Measurements from ENCODE around the gene STXBP5. TPM values are rescaled to one million over a fixed set of nuclear protein-coding genes. Genes with fewer than 3 reads are reported as not detected.
A peak's percentile ranks its signal among the peaks of the same experiment; 100 is the strongest.

Gene STXBP5
- total and polyA plus RNA-seq, 2 of the 4 experiments (the other 2 are of a cell fraction), result 13.2 to 46.4 TPM

DNA sequence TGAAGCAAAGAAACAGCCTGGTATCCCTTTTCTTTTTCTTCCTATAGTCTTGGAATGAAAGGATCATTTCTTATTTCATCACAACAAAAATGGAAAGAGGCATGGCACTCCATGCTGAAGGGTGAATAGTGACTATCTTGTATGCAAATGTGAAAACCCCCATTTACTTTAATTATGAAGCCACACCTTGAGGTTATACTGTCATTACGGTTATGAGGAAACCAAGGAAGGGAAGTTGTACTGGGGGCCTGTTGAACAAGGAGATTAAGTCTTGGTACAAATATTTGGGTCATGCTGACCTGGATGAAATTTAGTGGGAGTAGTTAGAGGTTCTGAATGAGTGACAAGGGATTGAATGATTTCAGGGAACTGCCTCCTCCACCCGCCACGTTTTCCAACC is 8.7 kb upstream of the STXBP5 start:
- no peaks in the 10 kb centered on the region for H3K36me3 ChIP-seq (ENCODE audit: control insufficient read depth, insufficient read depth, low read length)
- H2BK5ac ChIP-seq (ENCODE audit: low read depth, low read length, poor library complexity, severe bottlenecking), result no peak overlapping the region
- 0 out of 2 replicates have a peak overlapping the region, but pooled peaks have one; percentile 14 for H3K23ac ChIP-seq (ENCODE audit: low read depth, low read length)
- no peaks in the 10 kb centered on the region for H4K20me1 ChIP-seq (ENCODE audit: insufficient read depth, low read length)
- H3K14ac ChIP-seq (replicated peaks; ENCODE audit: low read depth, low read length), result no peak overlapping the region
- H2BK20ac ChIP-seq (ENCODE audit: low read depth, low read length), result peak overlapping the region; percentile 39; the same call in 1 of the 2 replicates
- peak overlapping the region; percentile 20; the same call in 1 of the 2 replicates for H2BK120ac ChIP-seq (ENCODE audit: low read depth, low read length)
- H2AFZ ChIP-seq (replicated peaks; ENCODE audit: low read length, poor library complexity), result no peak overlapping the region
- H2AK9ac ChIP-seq (replicated peaks; ENCODE audit: low read depth, low read length, poor library complexity), result no peak overlapping the region
- H3K9me3 ChIP-seq (ENCODE audit: control insufficient read depth, insufficient read depth, low read length), result no peaks in the 10 kb centered on the region
- peak overlapping the region; percentile 8; the same call in 1 of the 2 replicates for H3K4ac ChIP-seq (ENCODE audit: low read depth, low read length)
- CTCF ChIA-PET, result no interaction called here
- H3K9me1 ChIP-seq (ENCODE audit: insufficient read depth, low read length), result peaks cover 9% of the 10 kb centered on the region; the same call in 1 of the 2 replicates
- H2AK5ac ChIP-seq (ENCODE audit: low read depth, low read length), result 0 out of 2 replicates have a peak overlapping the region, but pooled peaks have one; percentile 31
- H3K27ac ChIP-seq (ENCODE audit: insufficient read depth, low read length), result no peak overlapping the region
- peaks cover 7% of the 10 kb centered on the region for H3K4me1 ChIP-seq (ENCODE audit: control insufficient read depth, insufficient read depth, low read length)
- no peak overlapping the region for H3K4me2 ChIP-seq (ENCODE audit: low read depth, low read length)
- TF ChIP-seq FOS (IDR thresholded peaks at IDR 0.05; ENCODE audit: low read depth, low read length) (no peak), RCOR1 (IDR thresholded peaks at IDR 0.05; ENCODE audit: insufficient replicate concordance, low read length) (no peak), NFE2L2 (IDR thresholded peaks at IDR 0.05; ENCODE audit: low read depth, low read length) (no peak), RAD21 (IDR thresholded peaks at IDR 0.05; ENCODE audit: low read length) (no peak), MAFK (IDR thresholded peaks at IDR 0.05; ENCODE audit: low read depth, low read length) (no peak), POLR2A (IDR thresholded peaks at IDR 0.05; ENCODE audit: low read depth, low read length) (no peak), RFX5 (IDR thresholded peaks at IDR 0.05; ENCODE audit: low read depth, low read length) (no peak)
- no peak overlapping the region for H3K56ac ChIP-seq (ENCODE audit: extremely low read depth, insufficient read depth, low read length)
- no peaks in the 10 kb centered on the region for H3K79me1 ChIP-seq (ENCODE audit: low read depth in 1 of 2, low read length in 2 of 2)
- ATAC-seq (ENCODE audit: low read depth) (no peak), DNase-seq (no peak)
- in situ Hi-C loops (cut with MboI; ENCODE audit: low sequenced_read_pairs) (no loop called here), intact Hi-C loops (cut with micrococcal nuclease) (no loop called here), dilution Hi-C loops (cut with HindIII; ENCODE audit: low sequenced_read_pairs, unreplicated experiment) (no loop called here)
- no TSS peak for BruUV-seq (replicated peaks)
- no CpG with 5 or more reads among the region's 3 CpGs for WGBS, 2 experiments (ENCODE audit: extremely low coverage in 2 of 2, insufficient read length in 1 of 2)
- no peak overlapping the region for H4K91ac ChIP-seq (ENCODE audit: insufficient read depth, low read depth, low read length)
- H4K8ac ChIP-seq (ENCODE audit: low read depth in 2 of 2, low read length in 2 of 2), result no peak overlapping the region
- no peaks in the 10 kb centered on the region for H3K27me3 ChIP-seq (ENCODE audit: control insufficient read depth, insufficient read depth, low read length)
- POLR2A ChIA-PET (ENCODE audit: unreplicated experiment), result no interaction called here
- no peak overlapping the region for H4K5ac ChIP-seq (ENCODE audit: low read depth, low read length)
- H2BK15ac ChIP-seq (ENCODE audit: low read depth, low read length), result 0 out of 3 replicates have a peak overlapping the region, but pooled peaks have one; percentile 34
- no peak overlapping the region for H3K9ac ChIP-seq (ENCODE audit: low read depth, low read length)
- no peak overlapping the region for H3K4me3 ChIP-seq (ENCODE audit: insufficient read depth, low read depth, low read length)
- H3K18ac ChIP-seq (ENCODE audit: low read depth, low read length), result 0 out of 2 replicates have a peak overlapping the region, but pooled peaks have one; percentile 16

Data from IMR-90 (cell line).